Retinal pigment epithelial cell (primary cell): Measurements from ENCODE around the gene ITFG1.
A peak's percentile ranks its signal among the peaks of the same experiment; 100 is the strongest.

Experiments
- DNase-seq: peaks from one replicate; pipeline ENCODE4 v3.0.0-alpha.2; 2010; ENCODE audit warnings: low read depth
- H3K4me3 ChIP-seq: 2 replicates; pipeline ENCODE4 v1.5.1; 2011; ENCODE audit warnings: mild to moderate bottlenecking, low read length, control low read depth, moderate library complexity
- CTCF ChIP-seq: conservative IDR thresholded peaks from 2 replicates; pipeline ENCODE4 v1.5.1; 2011; ENCODE audit warnings: low read depth, low read length, control low read depth, inconsistent platforms

ITFG1 gene

GRCh38 chr16:47463771-47464624, 3.1 kb upstream of the ITFG1 start:
- DNase-seq, result no peak

GRCh38 chr16:47461598-47462266, 869 bp upstream of the ITFG1 start:
- TF ChIP-seq CTCF, result no peak
- peak; percentile 29 for DNase-seq
- peak overlapping the region; percentile 82 for H3K4me3 ChIP-seq

More at GRCh38 chr16:47463771-47464624, 3.1 kb upstream of the ITFG1 start:
- TF ChIP-seq CTCF, result no peak
- H3K4me3 ChIP-seq, result no peak overlapping the region

- H3K4me3 ChIP-seq, result peak overlapping the region; percentile 82
- DNase-seq, result no peak
- TF ChIP-seq CTCF, result no peak
Measured at GRCh38 chr16:47460359-47460710, 528 bp downstream of the ITFG1 start.

- DNase-seq, result no peak
- H3K4me3 ChIP-seq, result peak overlapping the region; percentile 82
- no peak for TF ChIP-seq CTCF
Measured at GRCh38 chr16:47459603-47460002, 1.3 kb downstream of the ITFG1 start.

GRCh38 chr16:47458331-47458730, 2.5 kb downstream of the ITFG1 start:
- no peak for TF ChIP-seq CTCF
- no peak overlapping the region for H3K4me3 ChIP-seq
- DNase-seq, result no peak

- no peak for DNase-seq
- no peak for TF ChIP-seq CTCF
- no peak overlapping the region for H3K4me3 ChIP-seq
Measured at GRCh38 chr16:47449788-47450187, 11.1 kb downstream of the ITFG1 start.
